Peyer's patch (tissue), 4 donors: ENCODE results near the gene IFITM5.

ENCODE experiments used
- POLR2A ChIP-seq, 2 donors: fragments of 450-650 bp; IDR thresholded peaks; one replicate each; pipeline ENCODE4 v1.5.1; 2017; ENCODE audit warnings: antibody characterized with exemption in 2 of 2, mild to moderate bottlenecking in 2 of 2, moderate library complexity in 2 of 2
- TF ChIP-seq, protein P1 (sequence below), 6 experiments: fragments of 450-650 bp in 4 of 6; fragments of 200-600 bp in 2 of 6; sonication (generic) in 1 of 6; IDR thresholded peaks; one replicate each; pipeline ENCODE4 v1.5.1; 2017 to 2019; ENCODE audit warnings: antibody characterized with exemption in 6 of 6, mild to moderate bottlenecking in 3 of 6, moderate library complexity in 1 of 6

- TF ChIP-seq, protein P1, sequence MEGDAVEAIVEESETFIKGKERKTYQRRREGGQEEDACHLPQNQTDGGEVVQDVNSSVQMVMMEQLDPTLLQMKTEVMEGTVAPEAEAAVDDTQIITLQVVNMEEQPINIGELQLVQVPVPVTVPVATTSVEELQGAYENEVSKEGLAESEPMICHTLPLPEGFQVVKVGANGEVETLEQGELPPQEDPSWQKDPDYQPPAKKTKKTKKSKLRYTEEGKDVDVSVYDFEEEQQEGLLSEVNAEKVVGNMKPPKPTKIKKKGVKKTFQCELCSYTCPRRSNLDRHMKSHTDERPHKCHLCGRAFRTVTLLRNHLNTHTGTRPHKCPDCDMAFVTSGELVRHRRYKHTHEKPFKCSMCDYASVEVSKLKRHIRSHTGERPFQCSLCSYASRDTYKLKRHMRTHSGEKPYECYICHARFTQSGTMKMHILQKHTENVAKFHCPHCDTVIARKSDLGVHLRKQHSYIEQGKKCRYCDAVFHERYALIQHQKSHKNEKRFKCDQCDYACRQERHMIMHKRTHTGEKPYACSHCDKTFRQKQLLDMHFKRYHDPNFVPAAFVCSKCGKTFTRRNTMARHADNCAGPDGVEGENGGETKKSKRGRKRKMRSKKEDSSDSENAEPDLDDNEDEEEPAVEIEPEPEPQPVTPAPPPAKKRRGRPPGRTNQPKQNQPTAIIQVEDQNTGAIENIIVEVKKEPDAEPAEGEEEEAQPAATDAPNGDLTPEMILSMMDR (IDR thresholded peaks at IDR 0.05): peak; percentile 6 to 72 (median 50)
- TF ChIP-seq POLR2A (IDR thresholded peaks at IDR 0.05): no peak
Measured at GRCh38 chr11:269146-269890, 30.0 kb downstream of the IFITM5 start.
